SK-N-SH (cell line): Measurements from ENCODE around the gene NKAPL.

Experiments
- CTCF ChIP-seq: fragments of 200-600 bp; sonication (generic); IDR thresholded peaks from 2 replicates; pipeline ENCODE4 v1.6.1; 2017; ENCODE audit warnings: antibody characterized with exemption, mild to moderate bottlenecking, moderate library complexity
- EP300 ChIP-seq, 2 experiments: IDR thresholded peaks; 2 replicates each; pipeline versions ENCODE4 v1.4.0 to v1.6.1; 2012; ENCODE audit warnings: borderline replicate concordance in 1 of 2, low read depth in 1 of 2, low read length in 1 of 2

- TF ChIP-seq CTCF: no peak
- no peak for TF ChIP-seq EP300 (IDR thresholded peaks at IDR 0.05; ENCODE audit: borderline replicate concordance in 1 of 2, low read depth in 1 of 2, low read length in 1 of 2)
These were observed 32.6 kb upstream of the NKAPL start for GRCh38 chr6:28226460-28226859.
